Measurements from ENCODE around the gene FHIT.

FHIT gene

GRCh38 chr3:60065227-60065868 is 1185.9 kb downstream of the FHIT start:
- Mint-ChIP-seq H3K27ac (no peak overlapping the region), H3K4me1 (no peaks in the 10 kb centered on the region), H3K9me3 (no peaks in the 10 kb centered on the region), H3K4me3 (no peak overlapping the region), H3K36me3 (ENCODE audit: low read depth) (no peaks in the 10 kb centered on the region), H3K27me3 (ENCODE audit: low read depth) (no peaks in the 10 kb centered on the region)
- TF ChIP-seq CTCF (IDR thresholded peaks at IDR 0.05; ENCODE audit: unreplicated experiment in 3 of 3) = no peak

- H3K27ac Mint-ChIP-seq = no peak overlapping the region
- no peak overlapping the region for H3K4me3 Mint-ChIP-seq
Measured at GRCh38 chr3:60064210-60065178, 1186.8 kb downstream of the FHIT start.

GRCh38 chr3:60056404-60056803 is 1194.8 kb downstream of the FHIT start:
- TF ChIP-seq CTCF (IDR thresholded peaks at IDR 0.05; ENCODE audit: unreplicated experiment in 3 of 3) = no peak
- H3K4me1 Mint-ChIP-seq = peaks cover 14% of the 10 kb centered on the region
- H3K4me3 Mint-ChIP-seq = no peak overlapping the region
- no peaks in the 10 kb centered on the region for H3K27me3 Mint-ChIP-seq (ENCODE audit: low read depth)
- no peaks in the 10 kb centered on the region for H3K36me3 Mint-ChIP-seq (ENCODE audit: low read depth)
- no peak overlapping the region for H3K27ac Mint-ChIP-seq
- H3K9me3 Mint-ChIP-seq = peaks cover 6% of the 10 kb centered on the region

More at GRCh38 chr3:60064210-60065178, 1186.8 kb downstream of the FHIT start:
- Mint-ChIP-seq H3K27me3 (ENCODE audit: low read depth) (no peaks in the 10 kb centered on the region), H3K36me3 (ENCODE audit: low read depth) (no peaks in the 10 kb centered on the region), H3K4me1 (no peaks in the 10 kb centered on the region), H3K9me3 (no peaks in the 10 kb centered on the region)
- TF ChIP-seq CTCF (IDR thresholded peaks at IDR 0.05; ENCODE audit: unreplicated experiment in 3 of 3) = no peak

- H3K36me3 Mint-ChIP-seq (ENCODE audit: low read depth) = no peaks in the 10 kb centered on the region
- no peak for TF ChIP-seq CTCF (IDR thresholded peaks at IDR 0.05; ENCODE audit: unreplicated experiment in 3 of 3)
- H3K4me1 Mint-ChIP-seq = peaks cover 14% of the 10 kb centered on the region
- no peaks in the 10 kb centered on the region for H3K27me3 Mint-ChIP-seq (ENCODE audit: low read depth)
- peaks cover 6% of the 10 kb centered on the region for H3K9me3 Mint-ChIP-seq
- no peak overlapping the region for H3K4me3 Mint-ChIP-seq
- no peak overlapping the region for H3K27ac Mint-ChIP-seq
Measured at GRCh38 chr3:60055765-60056164, 1195.5 kb downstream of the FHIT start.

GRCh38 chr3:60053526-60054265 is 1197.6 kb downstream of the FHIT start:
- H3K27me3 Mint-ChIP-seq (ENCODE audit: low read depth) = no peaks in the 10 kb centered on the region

More at GRCh38 chr3:60053526-60054265, 1197.6 kb downstream of the FHIT start:
- Mint-ChIP-seq H3K27ac (no peak overlapping the region), H3K9me3 (peaks cover 6% of the 10 kb centered on the region), H3K36me3 (ENCODE audit: low read depth) (no peaks in the 10 kb centered on the region), H3K4me1 (peaks cover 14% of the 10 kb centered on the region), H3K4me3 (no peak overlapping the region)
- TF ChIP-seq CTCF (IDR thresholded peaks at IDR 0.05; ENCODE audit: unreplicated experiment in 3 of 3) = no peak

All from nephron (organoid).